ENCODE measurements around the gene DPM2.

DNA sequence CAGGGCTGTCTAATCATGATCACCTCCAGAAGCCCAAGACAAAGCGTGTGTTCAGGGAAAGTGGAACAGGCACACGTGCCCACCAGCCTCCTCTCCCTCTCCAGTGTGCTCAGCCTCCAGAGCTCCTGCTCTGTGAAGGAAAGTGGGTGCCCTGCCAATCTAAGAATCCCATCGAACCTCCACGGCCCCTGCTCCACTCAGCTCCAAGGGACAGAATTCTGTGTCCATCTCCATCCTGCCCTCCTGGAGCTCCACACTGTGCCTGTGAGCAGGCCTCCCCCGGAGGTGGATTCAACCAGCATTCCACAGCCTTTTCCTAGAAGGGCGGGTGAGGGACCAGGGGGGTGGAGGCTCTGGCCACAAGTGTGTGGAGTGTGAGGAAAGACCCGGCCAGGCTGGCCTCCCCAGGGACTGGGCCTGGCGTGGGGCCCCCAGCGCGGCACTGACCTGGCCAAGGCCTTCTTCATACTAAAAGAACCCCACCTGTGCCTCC, 37.2 kb upstream of the DPM2 start:
- TF ChIP-seq POLR2A (IDR thresholded peaks at IDR 0.05; ENCODE audit: low read length): no peak
- TF ChIP-seq GATA1 (IDR thresholded peaks at IDR 0.05; ENCODE audit: low read depth, low read length): no peak
